Right lobe of liver (tissue), 4 donors: ENCODE data around the gene SMPD3.

Experiments
- CTCF ChIP-seq, 4 donors: fragments of 200-600 bp in 3 of 4; fragments of 450-650 bp in 1 of 4; IDR thresholded peaks; one replicate each; pipeline versions ENCODE4 v1.5.1 to v1.8.0; 2016 to 2022; ENCODE audit warnings: antibody characterized with exemption in 4 of 4, mild to moderate bottlenecking in 2 of 4
- POLR2A ChIP-seq: fragments of 450-650 bp; IDR thresholded peaks from one replicate; pipeline ENCODE4 v1.6.1; 2017; ENCODE audit warnings: antibody characterized with exemption, mild to moderate bottlenecking
- donor health status: DM: no; HTN: no; CAD: no.
- donor health status: DM: no; HTN: no; CAD: no.
- donor health status: DM: no; HTN: yes; CAD: no.

GRCh38 chr16:68372381-68372720 is 76.0 kb downstream of the SMPD3 start:
- TF ChIP-seq POLR2A, result no peak
- TF ChIP-seq CTCF (IDR thresholded peaks at IDR 0.05), result no peak
